SK-N-SH (cell line): ENCODE measurements around the gene ZNF410. TPM values are rescaled to one million over a fixed set of nuclear protein-coding genes. Genes with fewer than 3 reads are reported as not detected.
"Not testable (repeated sequence)": the region's sequence is repeated elsewhere in the genome, so short reads cannot be mapped to it uniquely, and the experiment has no call there.

Source experiments
- CTCF ChIA-PET: fragments of 300-600, 350-600 bp; formaldehyde crosslinking; extraction: SDS; loops from one replicate; lab custom pipeline; 2021; lab: Yijun Ruan, JAX
- POLR2A ChIA-PET: fragments of 350-600 bp; sonication (Branson Sonifier 250); formaldehyde crosslinking; extraction: SDS; loops from one replicate; lab custom pipeline; 2020; ENCODE audit warnings: antibody characterized with exemption, inconsistent platforms; lab: Yijun Ruan, JAX
- DNase-seq: peaks from one replicate; pipeline ENCODE4 v3.0.0; 2012
- H2AFZ ChIP-seq: fragments of 200-600 bp; sonication (generic); 2 replicates; pipeline ENCODE4 v1.8.1; 2016; ENCODE audit warnings: antibody characterized with exemption, mild to moderate bottlenecking, low read depth
- H3F3A ChIP-seq: fragments of 200-600 bp; sonication (generic); replicated peaks from 2 replicates; pipeline ENCODE3; 2016; ENCODE audit warnings: antibody characterized with exemption, mild to moderate bottlenecking; ENCODE audit not compliant: insufficient read depth
- H3K27ac ChIP-seq, 2 experiments: fragments of 200-500 bp in 1 of 2; fragments of 200-600 bp in 1 of 2; sonication (Bioruptor generic) in 1 of 2; sonication (generic), shearing (Covaris generic) in 1 of 2; 2 replicates each; pipeline versions ENCODE4 v1.5.1 to v1.6.1; 2014 to 2016; ENCODE audit warnings: low read depth in 2 of 2, inconsistent platforms in 1 of 2, low read length in 1 of 2, mild to moderate bottlenecking in 1 of 2, mixed read lengths in 1 of 2
- H3K27me3 ChIP-seq: fragments of 200-600 bp; sonication (generic), shearing (Covaris generic); 2 replicates; pipeline ENCODE4 v1.6.1; 2016; ENCODE audit warnings: mixed run types; ENCODE audit not compliant: insufficient read depth
- H3K36me3 ChIP-seq, 2 experiments: fragments of 200-500 bp in 1 of 2; fragments of 200-600 bp in 1 of 2; sonication (Bioruptor generic) in 1 of 2; sonication (generic) in 1 of 2; replicated peaks in 1 of 2; 2 replicates each; pipeline versions ENCODE3 to v1.5.1; 2014 to 2016; ENCODE audit warnings: low read length in 1 of 2, mild to moderate bottlenecking in 1 of 2; ENCODE audit not compliant: insufficient read depth in 2 of 2, control insufficient read depth in 1 of 2
- H3K4me1 ChIP-seq, 2 experiments: fragments of 200-500 bp in 1 of 2; fragments of 200-600 bp in 1 of 2; sonication (Bioruptor generic) in 1 of 2; sonication (generic), shearing (Covaris generic) in 1 of 2; 2 replicates each; pipeline versions ENCODE4 v1.5.1 to v1.6.1; 2014 to 2016; ENCODE audit warnings: low read depth in 1 of 2, low read length in 1 of 2, mixed run types in 1 of 2; ENCODE audit not compliant: insufficient read depth in 2 of 2, control insufficient read depth in 1 of 2
- H3K4me2 ChIP-seq: fragments of 200-600 bp; sonication (generic), shearing (Covaris generic); 2 replicates; pipeline ENCODE4 v1.6.1; 2017; ENCODE audit warnings: mixed run types
- H3K4me3 ChIP-seq, 2 experiments: fragments of 200-500 bp in 1 of 2; fragments of 200-600 bp in 1 of 2; sonication (Bioruptor generic) in 1 of 2; sonication (generic), shearing (Covaris generic) in 1 of 2; 2 replicates each; pipeline versions ENCODE4 v1.5.1 to v1.8.1; 2014 to 2016; ENCODE audit warnings: low read depth in 2 of 2, inconsistent platforms in 1 of 2, low read length in 1 of 2, mild to moderate bottlenecking in 1 of 2, mixed read lengths in 1 of 2, moderate library complexity in 1 of 2
- H3K79me2 ChIP-seq: fragments of 200-600 bp; sonication (generic); 2 replicates; pipeline ENCODE4 v1.8.1; 2017; ENCODE audit warnings: mild to moderate bottlenecking; ENCODE audit not compliant: insufficient read depth
- H3K9ac ChIP-seq: fragments of 200-600 bp; sonication (generic); 2 replicates; pipeline ENCODE4 v1.6.1; 2017; ENCODE audit warnings: mixed run types
- H3K9me2 ChIP-seq: fragments of 200-600 bp; sonication (generic); 2 replicates; pipeline ENCODE4 v1.6.1; 2017; ENCODE audit warnings: mixed run types
- H3K9me3 ChIP-seq: fragments of 200-600 bp; sonication (generic); 2 replicates; pipeline ENCODE4 v1.6.1; 2017; ENCODE audit warnings: mixed run types, mild to moderate bottlenecking, moderate library complexity
- H4K20me1 ChIP-seq: fragments of 200-600 bp; sonication (generic); 2 replicates; pipeline ENCODE4 v1.6.1; 2017; ENCODE audit warnings: mild to moderate bottlenecking, mixed run types; ENCODE audit not compliant: insufficient read depth
- CHD2 ChIP-seq: fragments of 150-350 bp; IDR thresholded peaks from 2 replicates; pipeline ENCODE4 v1.6.1; 2018; ENCODE audit warnings: low read length; ENCODE audit not compliant: partially characterized antibody
- CTCF ChIP-seq: fragments of 200-600 bp; sonication (generic); IDR thresholded peaks from 2 replicates; pipeline ENCODE4 v1.6.1; 2017; ENCODE audit warnings: antibody characterized with exemption, mild to moderate bottlenecking, moderate library complexity
- FOSL2 ChIP-seq: IDR thresholded peaks from 2 replicates; pipeline ENCODE4 v1.4.0; 2012; ENCODE audit warnings: low read depth, mild to moderate bottlenecking, moderate library complexity, borderline replicate concordance
- GATA2 ChIP-seq: sonication (generic); formaldehyde crosslinking; IDR thresholded peaks from 2 replicates; pipeline ENCODE4 v1.5.0; 2020; ENCODE audit warnings: mild to moderate bottlenecking, missing genetic modification reagents
- MAX ChIP-seq: IDR thresholded peaks from 2 replicates; pipeline ENCODE4 v1.4.0; 2012; ENCODE audit warnings: low read depth
- MEF2A ChIP-seq: IDR thresholded peaks from 2 replicates; pipeline ENCODE4 v1.4.0; 2012; ENCODE audit warnings: low read depth, borderline replicate concordance
- MXI1 ChIP-seq: IDR thresholded peaks from 2 replicates; pipeline ENCODE4 v1.6.1; 2012; ENCODE audit warnings: mild to moderate bottlenecking, low read depth, low read length, improper control_type of control experiment
- NFIC ChIP-seq: IDR thresholded peaks from 2 replicates; pipeline ENCODE4 v1.4.0; 2012; ENCODE audit warnings: borderline replicate concordance
- POLR2AphosphoS5 ChIP-seq: IDR thresholded peaks from 2 replicates; pipeline ENCODE4 v1.6.1; 2012; ENCODE audit warnings: low read depth, low read length
- RCOR1 ChIP-seq: fragments of 150-350 bp; IDR thresholded peaks from 2 replicates; pipeline ENCODE4 v1.6.1; 2017; ENCODE audit warnings: antibody characterized with exemption, low read length
- RFX5 ChIP-seq: IDR thresholded peaks from 2 replicates; pipeline ENCODE4 v1.6.1; 2012; ENCODE audit warnings: mild to moderate bottlenecking, improper control_type of control experiment, low read length
- RXRA ChIP-seq: IDR thresholded peaks from 2 replicates; pipeline ENCODE4 v1.4.0; 2012; ENCODE audit warnings: low read depth, mild to moderate bottlenecking, borderline replicate concordance
- TAF1 ChIP-seq: IDR thresholded peaks from 2 replicates; pipeline ENCODE4 v1.6.1; 2012; ENCODE audit warnings: low read depth, mild to moderate bottlenecking, low read length, moderate library complexity, borderline replicate concordance
- TEAD4 ChIP-seq: IDR thresholded peaks from 2 replicates; pipeline ENCODE4 v1.4.0; 2012; ENCODE audit warnings: mild to moderate bottlenecking, borderline replicate concordance; ENCODE audit not compliant: insufficient read depth
- YY1 ChIP-seq: IDR thresholded peaks from 2 replicates; pipeline ENCODE4 v1.4.0; 2012; ENCODE audit warnings: low read depth, mild to moderate bottlenecking
- ZBTB33 ChIP-seq: IDR thresholded peaks from 2 replicates; pipeline ENCODE4 v1.4.0; 2012; ENCODE audit warnings: low read depth, borderline replicate concordance
- WGBS: methylation state at CpG from one replicate; pipeline ENCODE4 v1.1.6; 2017; ENCODE audit warnings: low lambda C conversion rate; 5-methylcytosine and 5-hydroxymethylcytosine counted together
- polyA plus RNA-seq, 3 experiments: library from polyadenylated mRNA; depleted of rRNA; stranded (reverse); fragments of >200 nt; gene quantifications; 2 replicates each; pipeline ENCODE4 v1.2.3, GENCODE V29; 2012
- TF ChIP-seq, protein P1 (sequence below): fragments of 150-350 bp; IDR thresholded peaks from 2 replicates; pipeline ENCODE4 v1.6.1; 2016; ENCODE audit warnings: mild to moderate bottlenecking, low read depth, low read length

The ZNF410 gene
- polyA plus RNA-seq, 1 of the 3 experiments (the other 2 are of a cell fraction): 22.8 TPM

DNA sequence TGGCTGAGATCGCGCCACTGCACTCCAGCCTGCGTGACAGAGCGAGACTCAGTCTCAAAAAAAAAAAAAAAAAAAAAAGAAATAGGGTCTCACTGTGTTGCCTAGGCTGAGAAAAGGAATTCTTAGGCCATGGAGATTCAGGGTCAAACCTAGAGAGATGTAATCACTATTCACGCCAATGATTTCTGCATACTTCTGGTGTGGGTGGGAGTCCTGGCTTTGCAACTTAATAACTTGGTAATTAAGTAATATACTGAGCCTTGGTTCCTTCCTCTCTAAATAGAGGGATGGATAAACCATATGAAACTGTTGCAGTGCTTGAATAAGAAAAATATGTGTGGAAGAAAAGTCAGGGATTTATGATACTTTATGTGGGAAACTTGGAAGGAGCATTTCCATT is 2.7 kb downstream of the ZNF410 start:
- no peak overlapping the region for H3K4me3 ChIP-seq
- CTCF ChIA-PET: no interaction called here
- POLR2A ChIA-PET: no interaction called here
- TF ChIP-seq FOSL2 (no peak), TEAD4 (no peak), CTCF (no peak), TAF1 (no peak), MXI1 (no peak), CHD2 (no peak), NFIC (no peak), RCOR1 (no peak), POLR2AphosphoS5 (no peak), ZBTB33 (no peak), GATA2 (CRISPR knock-in tag) (no peak), YY1 (no peak), MAX (no peak), MEF2A (no peak), RFX5 (no peak), RXRA (no peak)
- TF ChIP-seq, protein P1, sequence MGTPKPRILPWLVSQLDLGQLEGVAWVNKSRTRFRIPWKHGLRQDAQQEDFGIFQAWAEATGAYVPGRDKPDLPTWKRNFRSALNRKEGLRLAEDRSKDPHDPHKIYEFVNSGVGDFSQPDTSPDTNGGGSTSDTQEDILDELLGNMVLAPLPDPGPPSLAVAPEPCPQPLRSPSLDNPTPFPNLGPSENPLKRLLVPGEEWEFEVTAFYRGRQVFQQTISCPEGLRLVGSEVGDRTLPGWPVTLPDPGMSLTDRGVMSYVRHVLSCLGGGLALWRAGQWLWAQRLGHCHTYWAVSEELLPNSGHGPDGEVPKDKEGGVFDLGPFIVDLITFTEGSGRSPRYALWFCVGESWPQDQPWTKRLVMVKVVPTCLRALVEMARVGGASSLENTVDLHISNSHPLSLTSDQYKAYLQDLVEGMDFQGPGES: no peak
- TF ChIP-seq, all 33 proteins: peak for 0
- no peak overlapping the region for H3K9ac ChIP-seq
- H3F3A ChIP-seq: peaks cover 8% of the 10 kb centered on the region
- H2AFZ ChIP-seq: no peak overlapping the region
- H3K4me2 ChIP-seq: peak overlapping the region; percentile 75
- 93% methylated on average over 5 of the region's 5 CpGs for WGBS
- H3K9me3 ChIP-seq: no peaks in the 10 kb centered on the region
- peak overlapping the region in 1 of 2 experiments; percentile 92; a peak in 1 of 4 replicates for H3K27ac ChIP-seq
- peaks cover 92% of the 10 kb centered on the region for H3K79me2 ChIP-seq
- peaks cover 51% of the 10 kb centered on the region for H4K20me1 ChIP-seq
- H3K9me2 ChIP-seq: no peaks in the 10 kb centered on the region
- no peaks in the 10 kb centered on the region for H3K27me3 ChIP-seq
- no peak for DNase-seq
- peaks cover 0 to 3% of the 10 kb centered on the region in 2 experiments; a peak in 3 of 4 replicates for H3K4me1 ChIP-seq
- peaks cover 15 to 21% of the 10 kb centered on the region in 2 experiments for H3K36me3 ChIP-seq

DNA sequence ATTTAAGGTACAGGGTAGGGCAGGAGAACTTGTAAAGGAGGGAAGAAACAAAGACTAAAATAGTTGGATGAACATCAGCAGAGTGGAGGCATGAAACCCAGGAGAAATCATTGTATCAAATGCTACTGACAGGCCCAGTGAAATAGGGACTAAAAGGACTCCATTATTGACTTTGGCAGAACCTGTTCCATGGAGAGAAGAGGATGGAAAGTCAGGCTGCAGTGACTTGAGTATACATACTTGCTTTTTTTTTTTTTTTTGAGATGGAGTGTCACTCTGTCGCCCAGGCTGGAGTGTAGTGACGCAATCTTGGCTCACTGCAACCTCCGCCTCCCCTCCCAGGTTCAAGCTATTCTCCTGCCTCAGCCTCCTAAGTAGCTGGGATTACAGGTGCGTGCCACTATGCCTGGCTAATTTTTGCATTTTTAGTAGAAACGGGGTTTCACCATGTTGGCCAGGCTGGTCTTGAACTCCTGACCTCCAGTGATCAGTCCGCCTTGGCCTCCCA is 7.6 kb downstream of the ZNF410 start:
- H3K9me2 ChIP-seq, DNase-seq, H3K4me3 ChIP-seq, H3K9ac ChIP-seq, H3K4me1 ChIP-seq, H3F3A ChIP-seq, H3K4me2 ChIP-seq, H2AFZ ChIP-seq, POLR2A ChIA-PET, H3K27me3 ChIP-seq, CTCF ChIA-PET, H3K9me3 ChIP-seq, H3K27ac ChIP-seq: not testable (repeated sequence)
- H3K36me3 ChIP-seq: peaks cover 52 to 58% of the 10 kb centered on the region in 2 experiments
- H3K79me2 ChIP-seq: peaks cover 74% of the 10 kb centered on the region
- H4K20me1 ChIP-seq: peaks cover 38% of the 10 kb centered on the region
- 97% methylated on average over 6 of the region's 6 CpGs for WGBS
